Testis (tissue), 2 donors: ENCODE measurements around the gene PAX8.

ENCODE experiments used
- POLR2A ChIP-seq: fragments of 450-650 bp; IDR thresholded peaks from one replicate; pipeline ENCODE4 v1.6.1; 2017; ENCODE audit warnings: antibody characterized with exemption, mild to moderate bottlenecking, moderate library complexity
- TF ChIP-seq, protein P1 (sequence below), 3 experiments: fragments of 450-650 bp in 2 of 3; fragments of 200-600 bp in 1 of 3; sonication (generic) in 1 of 3; IDR thresholded peaks; one replicate each; pipeline ENCODE4 v1.5.1; 2016 to 2019; ENCODE audit warnings: antibody characterized with exemption in 3 of 3, mild to moderate bottlenecking in 2 of 3, moderate library complexity in 1 of 3

DNA sequence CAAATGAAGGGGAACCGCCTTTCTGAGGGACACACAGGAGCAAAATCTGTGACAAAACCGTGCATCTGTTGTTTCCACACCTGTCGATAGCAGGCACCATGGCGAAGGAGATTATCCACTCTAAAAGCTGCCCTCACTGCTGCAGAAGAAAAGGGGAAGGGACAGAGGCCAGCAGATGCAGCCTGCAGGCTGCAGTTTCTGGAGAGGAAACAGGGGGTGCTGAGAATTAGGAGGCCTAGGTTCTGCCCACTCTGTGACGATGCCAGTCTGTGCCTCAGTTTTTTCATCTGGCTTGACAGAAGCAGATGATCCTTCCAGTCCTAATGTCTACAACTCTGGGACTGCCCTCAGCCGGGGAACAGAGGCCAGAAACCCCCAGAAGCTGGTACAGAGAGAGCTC, 17.7 kb downstream of the PAX8 start:
- no peak for TF ChIP-seq POLR2A
- TF ChIP-seq, protein P1, sequence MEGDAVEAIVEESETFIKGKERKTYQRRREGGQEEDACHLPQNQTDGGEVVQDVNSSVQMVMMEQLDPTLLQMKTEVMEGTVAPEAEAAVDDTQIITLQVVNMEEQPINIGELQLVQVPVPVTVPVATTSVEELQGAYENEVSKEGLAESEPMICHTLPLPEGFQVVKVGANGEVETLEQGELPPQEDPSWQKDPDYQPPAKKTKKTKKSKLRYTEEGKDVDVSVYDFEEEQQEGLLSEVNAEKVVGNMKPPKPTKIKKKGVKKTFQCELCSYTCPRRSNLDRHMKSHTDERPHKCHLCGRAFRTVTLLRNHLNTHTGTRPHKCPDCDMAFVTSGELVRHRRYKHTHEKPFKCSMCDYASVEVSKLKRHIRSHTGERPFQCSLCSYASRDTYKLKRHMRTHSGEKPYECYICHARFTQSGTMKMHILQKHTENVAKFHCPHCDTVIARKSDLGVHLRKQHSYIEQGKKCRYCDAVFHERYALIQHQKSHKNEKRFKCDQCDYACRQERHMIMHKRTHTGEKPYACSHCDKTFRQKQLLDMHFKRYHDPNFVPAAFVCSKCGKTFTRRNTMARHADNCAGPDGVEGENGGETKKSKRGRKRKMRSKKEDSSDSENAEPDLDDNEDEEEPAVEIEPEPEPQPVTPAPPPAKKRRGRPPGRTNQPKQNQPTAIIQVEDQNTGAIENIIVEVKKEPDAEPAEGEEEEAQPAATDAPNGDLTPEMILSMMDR (IDR thresholded peaks at IDR 0.05): no peak
